Adrenal gland (tissue), 5 donors: ENCODE data around the gene KCNS1.
"Not testable (repeated sequence)": the region's sequence is repeated elsewhere in the genome, so short reads cannot be mapped to it uniquely, and the experiment has no call there.

Source experiments
- CTCF ChIP-seq, 6 experiments: fragments of 450-650 bp in 4 of 6; fragments of 200-600 bp in 2 of 6; sonication (generic) in 1 of 6; IDR thresholded peaks; 1 replicate in 5 of 6; 2 replicates in 1 of 6; pipeline versions ENCODE4 v1.5.1 to v1.8.0; 2016 to 2021; ENCODE audit warnings: antibody characterized with exemption in 6 of 6, mild to moderate bottlenecking in 2 of 6, moderate library complexity in 1 of 6
- POLR2A ChIP-seq, 2 donors: fragments of 450-650 bp; IDR thresholded peaks; one replicate each; pipeline ENCODE4 v1.6.1; 2017; ENCODE audit warnings: antibody characterized with exemption in 2 of 2, mild to moderate bottlenecking in 2 of 2, moderate library complexity in 1 of 2
- donor health status: DM: no; HTN: no; CAD: no.

GRCh38 chr20:45063107-45063506 is 37.8 kb downstream of the KCNS1 start:
- TF ChIP-seq POLR2A, CTCF (IDR thresholded peaks at IDR 0.05): not testable (repeated sequence)
